Measurements from ENCODE around the gene KIAA1671. TPM values are rescaled to one million over a fixed set of nuclear protein-coding genes. Genes with fewer than 3 reads are reported as not detected.

The KIAA1671 gene
- total and polyA plus RNA-seq, 2 of the 13 experiments (the other 11 are each of a cell fraction or from before 2014, with no cell fraction given): 13.5 to 13.6 TPM

GRCh38 chr22:25095869-25096268 is 143.4 kb downstream of the KIAA1671 start:
- ChIA-PET CTCF (ENCODE audit: low intra/inter-chr PET ratio, low total read pairs) (no interaction called here), POLR2A (interaction anchor here (0.6 kb wide), 1 partner anchor 9 kb away, joined by 3 read pairs; no protein-coding TSS in a partner anchor)
- Histone ChIP-seq H3K4me1 (ENCODE audit: insufficient read depth, low read length) (peaks cover 9% of the 10 kb centered on the region; the same call in 1 of the 2 replicates), H3K4me3 (replicated peaks in 1 of 3; ENCODE audit: insufficient read depth in 1 of 3, low read depth in 2 of 3, low read length in 3 of 3) (no peak overlapping the region), H3K27ac (ENCODE audit: extremely low read length, insufficient read depth, low read length) (no peak overlapping the region), H3K36me3 (replicated peaks in 1 of 2; ENCODE audit: control insufficient read depth in 1 of 2, insufficient read depth in 2 of 2, low read length in 2 of 2) (peaks cover 0 to 1% of the 10 kb centered on the region in 2 experiments; a peak in 1 of 5 replicates), H4K20me1 (ENCODE audit: insufficient read depth, low read length) (no peaks in the 10 kb centered on the region), H3K4me2 (ENCODE audit: low read depth, low read length) (no peak overlapping the region), H2AFZ (ENCODE audit: low read length) (no peak overlapping the region), H3K9me3 (ENCODE audit: low read length) (no peaks in the 10 kb centered on the region), H3K9ac (ENCODE audit: insufficient read depth, low read depth, low read length) (no peak overlapping the region), H3K27me3 (ENCODE audit: control insufficient read depth in 1 of 2, insufficient read depth in 2 of 2, low read length in 2 of 2) (no peaks in the 10 kb centered on the region; a peak in 1 of 5 replicates), H3K79me2 (ENCODE audit: insufficient read depth, low read length) (no peaks in the 10 kb centered on the region)
- intact Hi-C loops (cut with micrococcal nuclease; ENCODE audit: unreplicated experiment): no loop called here
- BruUV-seq (replicated peaks): no TSS peak
- TF ChIP-seq ZNF558 (CRISPR knock-in tag; IDR thresholded peaks at IDR 0.05; ENCODE audit: borderline replicate concordance): no peak
- TF ChIP-seq PREB (CRISPR knock-in tag; IDR thresholded peaks at IDR 0.05): no peak
- no peak for TF ChIP-seq SRSF1 (optimal IDR thresholded peaks at IDR 0.05; ENCODE audit: low read depth, low read length)
- no peak for TF ChIP-seq ZNF598 (CRISPR knock-in tag; IDR thresholded peaks at IDR 0.05; ENCODE audit: borderline replicate concordance)
- TF ChIP-seq HNF1A (IDR thresholded peaks at IDR 0.05; ENCODE audit: low read depth): no peak
- no peak for TF ChIP-seq HNF1A (CRISPR knock-in tag; IDR thresholded peaks at IDR 0.05; ENCODE audit: borderline replicate concordance)
- TF ChIP-seq HOXA7 (CRISPR knock-in tag; IDR thresholded peaks at IDR 0.05): no peak
- TF ChIP-seq ZNF430 (CRISPR knock-in tag; IDR thresholded peaks at IDR 0.05): no peak
- no peak for TF ChIP-seq ERF (CRISPR knock-in tag; IDR thresholded peaks at IDR 0.05)
- no peak for TF ChIP-seq NCOA2 (CRISPR knock-in tag; IDR thresholded peaks at IDR 0.05)
- no peak for TF ChIP-seq TCF12 (IDR thresholded peaks at IDR 0.05)
- no peak for TF ChIP-seq TCF12 (CRISPR knock-in tag; IDR thresholded peaks at IDR 0.05)
- TF ChIP-seq ZNF567 (CRISPR knock-in tag; IDR thresholded peaks at IDR 0.05; ENCODE audit: borderline replicate concordance): no peak
- no peak for TF ChIP-seq GFI1 (CRISPR knock-in tag; IDR thresholded peaks at IDR 0.05; ENCODE audit: borderline replicate concordance)
- TF ChIP-seq KAT2B (IDR thresholded peaks at IDR 0.05; ENCODE audit: borderline replicate concordance, low read depth, low read length): no peak
- no peak for TF ChIP-seq MED1 (CRISPR knock-in tag; IDR thresholded peaks at IDR 0.05)
- no peak for TF ChIP-seq ZNF597 (CRISPR knock-in tag; IDR thresholded peaks at IDR 0.05)
- no peak for TF ChIP-seq ARHGAP35 (CRISPR knock-in tag; IDR thresholded peaks at IDR 0.05; ENCODE audit: borderline replicate concordance)
- TF ChIP-seq RAD51 (IDR thresholded peaks at IDR 0.05; ENCODE audit: borderline replicate concordance): no peak
- TF ChIP-seq ZNF263 (CRISPR knock-in tag; IDR thresholded peaks at IDR 0.05): no peak
- WGBS (ENCODE audit: low lambda C conversion rate): 100% methylated on average over 2 of the region's 7 CpGs
- FAIRE-seq (no peak), DNase-seq (ENCODE audit: low spot score) (no peak), ATAC-seq (no peak)
- in situ Hi-C loops (cut with HindIII; ENCODE audit: extremely low pct_ligation_motif_present, low pct_unique_long_range_greater_than_20kb): no loop called here
